ENCODE measurements around the gene ENO2. TPM values are rescaled to one million over a fixed set of nuclear protein-coding genes. Genes with fewer than 3 reads are reported as not detected.

The ENO2 gene
- total RNA-seq, 2 donors from 2014 or later = 80.2 to 80.7 TPM

DNA sequence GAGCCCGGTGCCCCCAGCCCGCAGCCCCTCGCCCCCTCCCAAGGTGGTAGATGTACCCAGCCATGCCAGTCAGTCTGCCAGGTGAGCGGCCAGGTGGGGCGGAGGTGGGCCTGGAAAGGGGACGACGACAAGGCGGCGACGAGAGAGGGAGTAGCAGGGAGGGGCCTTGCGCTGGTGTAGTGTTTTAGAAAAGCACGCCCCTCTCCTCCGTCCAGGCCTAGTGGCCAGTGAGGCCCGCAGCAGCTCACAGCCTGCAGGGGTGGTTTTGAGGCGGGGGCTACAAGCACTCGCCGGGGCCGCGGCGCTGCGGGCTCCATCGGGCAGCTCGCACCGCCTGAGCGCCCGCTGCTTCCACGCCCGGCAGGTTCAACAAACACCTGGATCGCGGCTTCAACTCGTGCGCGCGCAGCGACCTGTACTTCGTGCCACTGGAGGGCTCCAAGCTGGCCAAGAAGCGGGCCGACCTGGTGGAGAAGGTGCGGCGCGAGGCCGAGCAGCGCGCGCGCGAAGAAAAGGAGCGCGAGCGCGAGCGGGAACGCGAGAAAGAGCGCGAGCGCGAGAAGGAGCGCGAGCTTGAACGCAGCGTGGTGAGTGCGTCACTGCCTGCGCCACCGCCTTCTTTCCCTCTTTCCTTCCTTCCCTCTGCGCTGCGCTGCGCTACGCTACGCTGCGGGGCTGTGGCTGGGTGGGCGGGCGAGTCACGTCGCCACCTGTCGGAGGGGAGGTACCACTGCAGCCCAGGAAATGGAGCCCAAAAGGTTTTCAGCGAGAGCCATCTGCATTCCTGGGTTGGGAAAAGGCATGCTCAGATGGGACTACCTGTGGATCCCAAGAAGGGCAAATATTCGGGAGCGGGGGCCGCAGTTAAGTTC, 23.3 kb downstream of the ENO2 start:
- no peaks in the 10 kb centered on the region for H3K27me3 Mint-ChIP-seq
- peak overlapping the region; percentile 90 for H3K4me3 Mint-ChIP-seq
- peak; percentile 88 to 91 (median 90) for DNase-seq
- H3K36me3 Mint-ChIP-seq (ENCODE audit: low read depth) = peaks cover 2% of the 10 kb centered on the region
- peaks cover 29% of the 10 kb centered on the region for H3K4me1 Mint-ChIP-seq
- no peaks in the 10 kb centered on the region for H3K9me3 ChIP-seq (ENCODE audit: control insufficient read depth, low read length, poor library complexity, severe bottlenecking)
- peak; percentile 95 for ATAC-seq
- peak overlapping the region; percentile 91 for H3K27ac Mint-ChIP-seq

DNA sequence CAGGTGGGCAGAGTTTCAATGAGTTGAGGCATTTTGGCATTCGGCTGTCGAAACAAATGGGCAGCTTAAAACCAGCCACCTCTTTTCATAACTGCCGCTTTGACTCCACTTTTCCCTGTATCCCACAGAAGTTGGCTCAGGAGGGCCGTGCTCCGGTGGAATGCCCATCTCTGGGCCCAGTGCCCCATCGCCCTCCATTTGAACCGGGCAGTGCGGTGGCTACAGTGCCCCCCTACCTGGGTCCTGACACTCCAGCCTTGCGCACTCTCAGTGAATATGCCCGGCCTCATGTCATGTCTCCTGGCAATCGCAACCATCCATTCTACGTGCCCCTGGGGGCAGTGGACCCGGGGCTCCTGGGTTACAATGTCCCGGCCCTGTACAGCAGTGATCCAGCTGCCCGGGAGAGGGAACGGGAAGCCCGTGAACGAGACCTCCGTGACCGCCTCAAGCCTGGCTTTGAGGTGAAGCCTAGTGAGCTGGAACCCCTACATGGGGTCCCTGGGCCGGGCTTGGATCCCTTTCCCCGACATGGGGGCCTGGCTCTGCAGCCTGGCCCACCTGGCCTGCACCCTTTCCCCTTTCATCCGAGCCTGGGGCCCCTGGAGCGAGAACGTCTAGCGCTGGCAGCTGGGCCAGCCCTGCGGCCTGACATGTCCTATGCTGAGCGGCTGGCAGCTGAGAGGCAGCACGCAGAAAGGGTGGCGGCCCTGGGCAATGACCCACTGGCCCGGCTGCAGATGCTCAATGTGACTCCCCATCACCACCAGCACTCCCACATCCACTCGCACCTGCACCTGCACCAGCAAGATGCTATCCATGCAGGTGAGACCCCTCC, 24.2 kb downstream of the ENO2 start:
- H3K27me3 Mint-ChIP-seq = no peaks in the 10 kb centered on the region
- H3K36me3 Mint-ChIP-seq (ENCODE audit: low read depth) = peaks cover 2% of the 10 kb centered on the region
- no peak for DNase-seq
- no peaks in the 10 kb centered on the region for H3K9me3 ChIP-seq (ENCODE audit: control insufficient read depth, low read length, poor library complexity, severe bottlenecking)
- H3K27ac Mint-ChIP-seq = peak overlapping the region; percentile 91
- no peak overlapping the region for H3K4me3 Mint-ChIP-seq
- no peak for ATAC-seq
- H3K4me1 Mint-ChIP-seq = peaks cover 29% of the 10 kb centered on the region

DNA sequence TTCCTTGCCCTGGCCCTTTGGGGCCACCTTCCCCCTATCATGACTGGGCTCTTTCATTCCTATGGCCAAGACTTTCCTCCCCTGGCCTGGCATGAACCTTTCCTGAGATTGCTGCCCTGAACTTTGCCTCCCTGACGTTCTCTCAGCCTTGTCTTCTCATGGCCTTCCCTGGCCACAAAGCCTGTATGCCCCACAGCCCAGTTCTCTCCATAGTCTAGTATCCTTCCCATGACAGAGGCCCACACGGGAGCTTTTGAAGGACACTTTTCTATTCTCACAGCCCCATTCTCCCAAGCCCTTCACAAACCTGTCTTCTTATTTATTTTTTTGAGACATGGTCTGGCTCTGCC, 24.8 kb downstream of the ENO2 start:
- no peak for DNase-seq
- H3K9me3 ChIP-seq (ENCODE audit: control insufficient read depth, low read length, poor library complexity, severe bottlenecking) = no peaks in the 10 kb centered on the region
- peaks cover 32% of the 10 kb centered on the region for H3K4me1 Mint-ChIP-seq
- no peak for ATAC-seq
- H3K27ac Mint-ChIP-seq = peak overlapping the region; percentile 91
- H3K27me3 Mint-ChIP-seq = no peaks in the 10 kb centered on the region
- peaks cover 2% of the 10 kb centered on the region for H3K36me3 Mint-ChIP-seq (ENCODE audit: low read depth)
- no peak overlapping the region for H3K4me3 Mint-ChIP-seq

DNA sequence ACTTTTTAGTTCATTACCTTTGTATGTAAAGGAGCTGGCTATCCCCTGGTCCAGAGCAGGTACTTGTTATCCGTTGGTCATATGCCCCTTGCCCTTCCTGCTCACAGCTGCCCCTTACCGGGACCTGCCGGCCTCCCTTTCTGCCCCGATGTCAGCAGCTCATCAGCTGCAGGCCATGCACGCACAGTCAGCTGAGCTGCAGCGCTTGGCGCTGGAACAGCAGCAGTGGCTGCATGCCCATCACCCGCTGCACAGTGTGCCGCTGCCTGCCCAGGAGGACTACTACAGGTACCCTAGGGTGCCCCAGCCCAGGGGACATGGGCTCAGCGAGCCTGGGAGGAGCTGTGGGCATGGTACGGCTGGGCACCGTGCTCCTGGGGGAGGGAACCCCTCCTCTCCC, 26.9 kb downstream of the ENO2 start:
- DNase-seq (no peak), ATAC-seq (no peak)
- no peaks in the 10 kb centered on the region for H3K9me3 ChIP-seq (ENCODE audit: control insufficient read depth, low read length, poor library complexity, severe bottlenecking)
- Mint-ChIP-seq H3K27ac (peak overlapping the region; percentile 98), H3K36me3 (ENCODE audit: low read depth) (peaks cover 2% of the 10 kb centered on the region), H3K27me3 (no peaks in the 10 kb centered on the region), H3K4me3 (no peak overlapping the region), H3K4me1 (peaks cover 44% of the 10 kb centered on the region)

DNA sequence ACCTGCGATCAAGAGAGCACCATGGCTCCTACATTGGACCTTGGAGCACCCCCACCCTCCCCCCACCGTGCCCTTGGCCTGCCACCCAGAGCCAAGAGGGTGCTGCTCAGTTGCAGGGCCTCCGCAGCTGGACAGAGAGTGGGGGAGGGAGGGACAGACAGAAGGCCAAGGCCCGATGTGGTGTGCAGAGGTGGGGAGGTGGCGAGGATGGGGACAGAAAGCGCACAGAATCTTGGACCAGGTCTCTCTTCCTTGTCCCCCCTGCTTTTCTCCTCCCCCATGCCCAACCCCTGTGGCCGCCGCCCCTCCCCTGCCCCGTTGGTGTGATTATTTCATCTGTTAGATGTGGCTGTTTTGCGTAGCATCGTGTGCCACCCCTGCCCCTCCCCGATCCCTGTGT, 27.4 kb downstream of the ENO2 start:
- Mint-ChIP-seq H3K27ac (peak overlapping the region; percentile 98), H3K4me3 (no peak overlapping the region), H3K36me3 (ENCODE audit: low read depth) (peaks cover 3% of the 10 kb centered on the region), H3K4me1 (peaks cover 44% of the 10 kb centered on the region), H3K27me3 (no peaks in the 10 kb centered on the region)
- no peak for DNase-seq
- ATAC-seq = no peak
- no peaks in the 10 kb centered on the region for H3K9me3 ChIP-seq (ENCODE audit: control insufficient read depth, low read length, poor library complexity, severe bottlenecking)

DNA sequence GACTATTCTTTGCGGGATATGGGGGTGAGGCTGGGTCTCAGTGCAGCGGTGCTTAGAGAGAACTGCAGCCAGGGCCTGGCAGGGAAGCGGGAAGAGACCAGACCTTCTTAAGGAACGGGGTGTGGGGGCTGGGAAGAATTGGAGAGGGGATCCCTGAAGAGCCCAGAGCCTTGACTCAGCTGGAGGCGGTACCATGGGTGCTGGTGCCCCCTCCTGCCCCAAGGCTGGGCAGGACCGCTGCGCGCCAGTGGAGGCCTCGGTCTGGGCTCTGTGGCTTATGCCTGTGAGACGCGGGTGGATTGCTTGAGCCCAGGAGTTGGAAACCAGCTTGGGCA, 27.9 kb downstream of the ENO2 start:
- DNase-seq (no peak), ATAC-seq (no peak)
- Mint-ChIP-seq H3K4me1 (peaks cover 46% of the 10 kb centered on the region), H3K4me3 (no peak overlapping the region), H3K27me3 (no peaks in the 10 kb centered on the region), H3K36me3 (ENCODE audit: low read depth) (peaks cover 5% of the 10 kb centered on the region), H3K27ac (peak overlapping the region; percentile 98)
- no peaks in the 10 kb centered on the region for H3K9me3 ChIP-seq (ENCODE audit: control insufficient read depth, low read length, poor library complexity, severe bottlenecking)

DNA sequence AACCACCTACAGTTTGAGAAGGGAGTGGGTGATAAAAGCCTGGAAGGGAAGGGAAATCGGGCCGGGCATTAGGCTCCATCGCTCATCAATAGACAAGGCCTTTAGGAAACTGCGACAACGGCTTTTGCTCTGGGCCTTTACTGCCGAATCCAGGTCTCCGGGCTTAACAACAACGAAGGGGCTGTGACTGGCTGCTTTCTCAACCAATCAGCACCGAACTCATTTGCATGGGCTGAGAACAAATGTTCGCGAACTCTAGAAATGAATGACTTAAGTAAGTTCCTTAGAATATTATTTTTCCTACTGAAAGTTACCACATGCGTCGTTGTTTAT, 29.0 kb downstream of the ENO2 start:
- H3K27ac Mint-ChIP-seq = peak overlapping the region; percentile 98
- H3K4me3 Mint-ChIP-seq = peak overlapping the region; percentile 99
- H3K36me3 Mint-ChIP-seq (ENCODE audit: low read depth) = peaks cover 5% of the 10 kb centered on the region
- H3K4me1 Mint-ChIP-seq = peaks cover 52% of the 10 kb centered on the region
- H3K9me3 ChIP-seq (ENCODE audit: control insufficient read depth, low read length, poor library complexity, severe bottlenecking) = no peaks in the 10 kb centered on the region
- DNase-seq (peak; percentile 56 to 69 (median 67)), ATAC-seq (peak; percentile 72)
- H3K27me3 Mint-ChIP-seq = no peaks in the 10 kb centered on the region

DNA sequence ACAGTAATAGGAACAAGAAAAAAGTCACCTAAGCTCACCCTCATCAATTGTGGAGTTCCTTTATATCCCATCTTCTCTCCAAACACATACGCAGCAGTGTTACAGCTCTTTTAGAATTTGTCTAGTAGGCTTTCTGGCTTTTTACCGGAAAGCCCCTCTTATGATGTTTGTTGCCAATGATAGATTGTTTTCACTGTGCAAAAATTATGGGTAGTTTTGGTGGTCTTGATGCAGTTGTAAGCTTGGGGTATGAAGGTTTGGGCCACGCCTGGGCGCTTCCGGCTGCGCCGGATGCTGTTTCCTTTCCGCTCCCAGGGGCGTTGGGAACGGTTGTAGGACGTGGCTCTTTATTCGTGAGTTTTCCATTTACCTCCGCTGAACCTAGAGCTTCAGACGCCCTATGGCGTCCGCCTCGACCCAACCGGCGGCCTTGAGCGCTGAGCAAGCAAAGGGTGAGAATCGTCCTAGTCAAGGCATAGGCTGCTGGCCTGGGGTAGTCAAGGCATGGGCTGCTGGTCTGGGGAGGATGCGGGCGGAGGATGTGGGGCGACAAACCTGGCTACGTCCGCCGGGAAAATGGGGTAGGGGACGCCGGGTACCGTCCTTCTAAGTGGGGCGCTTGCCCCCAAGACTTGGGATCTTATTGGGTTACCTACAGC, 29.5 kb downstream of the ENO2 start, which contains the start of the genes C12orf57 and RNU7-1:
TSS of gene C12orf57 (plus strand) at position 301 of the 659 bp plus-strand sequence. CDS start at position 401, 100 bp downstream.
TSS of gene RNU7-1 (plus strand) at position 95 of the 659 bp plus-strand sequence.
- H3K36me3 Mint-ChIP-seq (ENCODE audit: low read depth) = peaks cover 5% of the 10 kb centered on the region
- ATAC-seq = peak; percentile 72
- peak within 1 kb of the TSS; percentile 98 for H3K27ac Mint-ChIP-seq
- H3K9me3 ChIP-seq (ENCODE audit: control insufficient read depth, low read length, poor library complexity, severe bottlenecking) = no peaks in the 10 kb centered on the region
- H3K4me1 Mint-ChIP-seq = peaks cover 56% of the 10 kb centered on the region
- peak in 2 of 3 donors; percentile 46 to 65 for DNase-seq
- H3K27me3 Mint-ChIP-seq = no peaks in the 10 kb centered on the region
- H3K4me3 Mint-ChIP-seq = peak within 1 kb of the TSS; percentile 99

DNA sequence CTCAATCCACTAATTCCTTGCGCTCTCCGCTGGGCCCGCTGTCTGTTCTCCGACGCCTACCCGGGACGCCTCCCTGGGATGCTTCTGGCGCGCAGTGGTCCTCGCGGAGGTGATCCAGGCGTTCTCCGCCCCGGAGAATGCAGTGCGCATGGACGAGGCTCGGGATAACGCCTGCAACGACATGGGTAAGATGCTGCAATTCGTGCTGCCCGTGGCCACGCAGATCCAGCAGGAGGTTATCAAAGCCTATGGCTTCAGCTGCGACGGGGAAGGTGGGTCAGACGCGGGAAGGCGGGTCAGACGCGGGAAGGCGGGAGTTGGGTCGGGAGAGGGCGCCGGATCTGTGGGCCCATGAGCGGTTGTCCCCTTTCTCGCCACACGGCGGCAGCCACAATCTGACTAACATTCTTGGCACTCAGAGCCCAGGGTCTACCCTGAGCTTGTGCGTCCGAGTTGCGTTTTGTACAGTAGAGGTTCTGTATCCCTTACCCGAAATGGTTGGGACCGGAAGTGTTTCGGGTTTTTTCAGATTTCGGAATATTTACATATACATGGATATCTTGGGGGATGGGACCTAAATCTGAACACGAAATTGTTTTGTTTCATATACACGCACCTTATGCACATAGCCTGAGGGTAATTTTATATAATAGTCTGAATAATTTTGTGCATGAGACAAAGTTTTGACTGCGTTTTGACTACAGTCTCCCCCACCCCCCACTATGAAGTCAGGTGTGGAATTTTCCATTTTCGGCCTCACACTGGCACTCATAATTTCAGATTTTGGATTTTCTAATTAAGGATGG, 30.2 kb downstream of the ENO2 start:
- ATAC-seq (peak; percentile 57), DNase-seq (peak; percentile 74 to 76 (median 76))
- peaks cover 60% of the 10 kb centered on the region for H3K4me1 Mint-ChIP-seq
- peaks cover 5% of the 10 kb centered on the region for H3K36me3 Mint-ChIP-seq (ENCODE audit: low read depth)
- H3K27me3 Mint-ChIP-seq = no peaks in the 10 kb centered on the region
- H3K9me3 ChIP-seq (ENCODE audit: control insufficient read depth, low read length, poor library complexity, severe bottlenecking) = no peaks in the 10 kb centered on the region
- peak overlapping the region; percentile 99 for H3K4me3 Mint-ChIP-seq
- peak overlapping the region; percentile 98 for H3K27ac Mint-ChIP-seq

DNA sequence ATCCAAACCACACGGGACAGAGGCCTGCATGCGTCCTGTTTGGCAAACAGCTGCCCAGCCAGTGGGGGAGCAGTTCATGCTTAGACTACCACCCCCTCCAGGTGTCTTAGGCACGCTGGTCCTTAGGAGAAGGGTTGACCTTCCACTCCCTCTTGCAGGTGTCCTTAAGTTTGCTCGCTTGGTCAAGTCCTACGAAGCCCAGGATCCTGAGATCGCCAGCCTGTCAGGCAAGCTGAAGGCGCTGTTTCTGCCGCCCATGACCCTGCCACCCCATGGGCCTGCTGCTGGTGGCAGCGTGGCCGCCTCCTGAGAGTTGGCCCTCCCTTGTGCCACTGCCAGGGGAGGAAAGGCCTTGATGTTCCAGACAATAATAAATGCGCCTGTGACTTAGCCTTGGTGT, 31.2 kb downstream of the ENO2 start:
- H3K4me1 Mint-ChIP-seq = peaks cover 68% of the 10 kb centered on the region
- H3K4me3 Mint-ChIP-seq = peak overlapping the region; percentile 99
- H3K27me3 Mint-ChIP-seq = no peaks in the 10 kb centered on the region
- no peaks in the 10 kb centered on the region for H3K9me3 ChIP-seq (ENCODE audit: control insufficient read depth, low read length, poor library complexity, severe bottlenecking)
- no peak for ATAC-seq
- DNase-seq = no peak
- H3K36me3 Mint-ChIP-seq (ENCODE audit: low read depth) = peaks cover 3% of the 10 kb centered on the region
- peak overlapping the region; percentile 98 for H3K27ac Mint-ChIP-seq

DNA sequence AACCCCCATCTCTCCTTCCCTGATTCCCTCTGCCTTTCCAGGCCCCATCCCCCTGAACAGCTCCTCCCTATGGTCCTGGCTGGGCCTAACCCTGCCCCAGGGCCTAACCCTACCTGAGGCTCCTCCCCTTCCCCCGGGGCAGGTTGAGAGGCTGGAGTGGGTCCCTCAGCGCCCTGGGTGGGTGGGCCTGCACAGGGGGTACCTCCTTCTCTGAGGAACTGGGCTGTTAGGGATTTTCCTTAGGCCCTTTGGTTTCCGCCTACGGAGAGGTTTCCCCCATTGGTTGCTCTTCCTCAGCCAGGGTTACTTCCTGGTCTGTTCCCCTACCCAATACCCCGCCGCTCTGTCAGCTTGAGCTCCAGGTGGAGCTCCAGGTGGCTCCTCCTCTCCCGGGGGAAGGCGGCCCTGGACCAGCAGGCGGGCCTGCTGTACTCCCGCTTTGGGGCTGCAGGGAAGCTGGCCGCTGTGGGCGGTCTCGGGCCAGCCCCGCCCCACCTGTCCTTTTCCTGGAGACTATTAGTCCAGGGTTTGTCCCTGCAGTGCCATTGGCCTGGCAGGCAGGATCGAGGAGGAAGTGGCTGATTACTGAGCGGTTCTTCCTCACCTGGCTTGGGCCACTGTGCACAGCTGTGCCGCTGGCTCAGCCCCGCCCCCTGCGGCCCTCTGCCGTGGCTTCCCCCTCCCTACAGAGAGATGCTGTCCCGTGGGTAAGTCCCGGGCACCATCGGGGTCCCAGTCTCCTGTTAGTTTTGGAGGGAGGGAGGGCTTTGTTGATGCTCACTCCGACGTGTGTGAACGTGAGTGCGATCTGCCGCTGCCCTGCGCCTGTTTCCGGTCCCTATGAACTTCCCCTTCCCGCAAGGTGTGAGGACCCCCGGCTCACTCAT, 31.9 kb downstream of the ENO2 start:
- H3K4me3 Mint-ChIP-seq = peak overlapping the region; percentile 99
- H3K27ac Mint-ChIP-seq = peak overlapping the region; percentile 98
- peak in 2 of 3 donors; percentile 65 to 73 for DNase-seq
- ATAC-seq = peak; percentile 15
- no peaks in the 10 kb centered on the region for H3K9me3 ChIP-seq (ENCODE audit: control insufficient read depth, low read length, poor library complexity, severe bottlenecking)
- H3K27me3 Mint-ChIP-seq = no peaks in the 10 kb centered on the region
- H3K36me3 Mint-ChIP-seq (ENCODE audit: low read depth) = peaks cover 3% of the 10 kb centered on the region
- peaks cover 71% of the 10 kb centered on the region for H3K4me1 Mint-ChIP-seq

DNA sequence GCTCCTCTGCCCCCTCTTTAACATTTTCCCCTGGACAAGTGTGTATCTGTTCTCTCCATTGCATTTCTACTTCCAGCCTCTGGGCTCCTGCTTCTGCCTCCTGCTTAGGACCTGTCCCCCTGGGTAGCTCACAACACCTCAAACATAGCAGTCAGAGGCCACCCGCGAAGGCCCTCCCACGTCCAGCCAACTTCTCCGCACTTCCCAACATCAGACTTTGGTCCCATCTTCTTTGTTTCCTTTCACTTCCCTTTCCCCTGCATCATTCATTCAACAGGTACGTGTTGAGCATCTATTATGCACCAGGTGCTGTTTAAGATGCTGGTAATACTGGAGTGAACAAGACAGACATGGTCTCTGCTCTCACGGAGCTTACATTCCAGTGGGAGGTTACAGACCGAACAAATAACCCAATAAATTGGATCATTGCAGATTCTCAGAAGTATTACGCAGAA, 32.6 kb downstream of the ENO2 start:
- no peaks in the 10 kb centered on the region for H3K9me3 ChIP-seq (ENCODE audit: control insufficient read depth, low read length, poor library complexity, severe bottlenecking)
- DNase-seq (no peak), ATAC-seq (no peak)
- H3K27me3 Mint-ChIP-seq = no peaks in the 10 kb centered on the region
- peak overlapping the region; percentile 98 for H3K27ac Mint-ChIP-seq
- H3K4me3 Mint-ChIP-seq = peak overlapping the region; percentile 99
- H3K36me3 Mint-ChIP-seq (ENCODE audit: low read depth) = peaks cover 5% of the 10 kb centered on the region
- H3K4me1 Mint-ChIP-seq = peaks cover 74% of the 10 kb centered on the region

All from T-helper 17 cell (primary cell).